GM19455 (cell line): Measurements from ENCODE around the gene LYL1.

Experiments used
- ATAC-seq: cut with Tn5 transposase; IDR thresholded peaks from one replicate; pipeline ENCODE4 v1.9.1; 2021; ENCODE audit not compliant: unreplicated experiment

Gene LYL1

GRCh38 chr19:13094771-13095392, 7.8 kb downstream of the LYL1 start:
- ATAC-seq = no peak

GRCh38 chr19:13094106-13094504, 8.6 kb downstream of the LYL1 start:
- ATAC-seq = no peak

GRCh38 chr19:13093407-13094105, 9.1 kb downstream of the LYL1 start:
- ATAC-seq = no peak

- no peak for ATAC-seq
Observed at GRCh38 chr19:13092606-13093235, 9.9 kb downstream of the LYL1 start.

DNA sequence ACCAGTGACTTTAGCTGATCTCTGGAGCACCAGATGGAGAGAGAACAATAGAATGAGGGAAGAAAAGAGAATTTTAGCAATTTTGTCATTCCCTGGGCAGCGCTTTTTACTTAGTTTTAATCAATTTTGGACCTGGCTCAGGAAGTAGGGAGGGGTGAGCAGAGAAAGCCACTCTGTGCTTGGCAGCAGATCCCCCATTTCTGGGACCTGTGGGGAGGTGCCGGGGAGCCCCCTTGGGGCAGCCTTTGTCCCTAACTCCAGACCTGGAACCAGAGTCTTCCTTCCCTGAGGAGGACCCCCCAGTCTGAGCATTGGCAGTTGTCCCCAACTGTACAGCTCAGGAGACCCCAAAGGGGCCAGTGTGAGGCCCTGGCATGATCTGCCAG, 10.5 kb downstream of the LYL1 start:
- no peak for ATAC-seq

GRCh38 chr19:13091400-13092157, 11.1 kb downstream of the LYL1 start:
- ATAC-seq = no peak

- ATAC-seq = no peak
Observed at GRCh38 chr19:13090511-13091231, 12.0 kb downstream of the LYL1 start.

- ATAC-seq = no peak
Observed at GRCh38 chr19:13089857-13090507, 12.7 kb downstream of the LYL1 start.

GRCh38 chr19:13089139-13089856, 13.4 kb downstream of the LYL1 start:
- ATAC-seq = no peak

- no peak for ATAC-seq
Observed at GRCh38 chr19:13087795-13088537, 14.7 kb downstream of the LYL1 start.

GRCh38 chr19:13087295-13087694, 15.4 kb downstream of the LYL1 start:
- no peak for ATAC-seq

GRCh38 chr19:13086341-13086740, 16.3 kb downstream of the LYL1 start:
- ATAC-seq = no peak

- no peak for ATAC-seq
Observed at GRCh38 chr19:13085666-13086065, 17.0 kb downstream of the LYL1 start.

- ATAC-seq = no peak
Observed at GRCh38 chr19:13083627-13084026, 19.0 kb downstream of the LYL1 start.

GRCh38 chr19:13083008-13083404, 19.7 kb downstream of the LYL1 start:
- ATAC-seq = no peak

DNA sequence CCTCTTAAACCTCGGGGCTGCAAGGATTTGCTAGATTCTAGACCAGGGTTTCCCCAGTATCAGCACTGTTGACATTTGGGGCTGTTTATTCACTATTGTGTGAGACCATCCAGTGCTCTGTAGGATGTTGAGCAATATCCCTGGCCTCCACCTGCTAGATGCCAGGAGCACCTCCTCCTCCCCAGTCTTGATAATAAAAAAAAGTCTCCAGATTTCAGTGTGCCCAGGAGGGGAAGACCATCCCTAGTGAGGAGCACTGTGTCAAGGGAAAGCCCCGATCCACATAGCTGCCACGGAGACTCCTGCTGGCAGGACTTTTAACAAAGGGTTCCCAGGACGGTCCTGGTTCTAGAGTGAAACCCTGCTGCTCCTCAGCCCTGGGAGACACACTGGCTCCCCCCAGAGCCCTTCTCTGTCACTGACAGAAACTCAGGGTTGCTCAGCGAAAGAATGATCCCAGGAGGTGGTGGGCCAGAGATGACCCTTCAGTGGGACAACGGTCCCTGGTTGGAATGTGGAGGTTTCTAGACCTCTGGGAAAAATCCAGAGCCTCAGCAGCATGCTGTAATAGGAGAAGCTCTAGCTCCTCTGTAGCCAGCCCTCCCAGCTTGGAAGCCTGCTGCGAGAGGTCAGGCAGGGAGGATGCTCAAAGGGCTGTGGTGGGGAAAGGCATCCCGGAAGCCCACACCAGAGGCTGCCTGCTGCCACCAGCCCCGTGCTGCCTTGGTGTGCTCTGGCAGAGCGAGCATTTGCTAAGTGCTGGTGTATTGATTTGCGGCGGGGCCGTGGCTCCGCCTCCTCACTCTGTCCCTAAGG, 20.3 kb downstream of the LYL1 start:
- no peak for ATAC-seq

DNA sequence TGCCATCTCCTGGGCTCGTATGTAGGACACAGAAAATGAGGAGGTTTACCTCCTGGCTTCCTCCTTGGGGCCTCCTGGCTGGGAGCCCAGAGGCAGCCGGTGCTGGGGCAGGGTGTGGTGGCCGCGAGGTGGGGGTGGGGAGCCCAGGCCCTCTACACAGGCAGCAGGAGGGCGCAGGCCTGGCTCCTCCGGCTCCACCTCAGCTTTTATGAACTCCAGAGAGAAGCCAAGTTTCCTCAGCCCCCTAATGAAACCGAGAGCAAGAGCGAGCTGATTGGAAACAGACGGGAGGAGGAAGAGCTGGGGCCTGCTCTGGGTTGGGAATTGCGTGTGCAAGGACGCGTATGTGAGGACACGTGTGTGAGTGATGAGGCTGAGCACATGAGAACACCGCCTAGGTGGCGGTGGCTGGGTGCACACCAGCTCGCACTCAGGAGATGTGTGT, 23.1 kb downstream of the LYL1 start:
- ATAC-seq = no peak

GRCh38 chr19:13078897-13079541, 23.6 kb downstream of the LYL1 start:
- no peak for ATAC-seq
